Fibroblast of the conjunctiva (primary cell): ENCODE results near the gene CNTNAP4.

Experiments used
- DNase-seq: peaks from one replicate; pipeline ENCODE4 v3.0.0-alpha.2; 2010; ENCODE audit warnings: low read depth

The CNTNAP4 gene

DNA sequence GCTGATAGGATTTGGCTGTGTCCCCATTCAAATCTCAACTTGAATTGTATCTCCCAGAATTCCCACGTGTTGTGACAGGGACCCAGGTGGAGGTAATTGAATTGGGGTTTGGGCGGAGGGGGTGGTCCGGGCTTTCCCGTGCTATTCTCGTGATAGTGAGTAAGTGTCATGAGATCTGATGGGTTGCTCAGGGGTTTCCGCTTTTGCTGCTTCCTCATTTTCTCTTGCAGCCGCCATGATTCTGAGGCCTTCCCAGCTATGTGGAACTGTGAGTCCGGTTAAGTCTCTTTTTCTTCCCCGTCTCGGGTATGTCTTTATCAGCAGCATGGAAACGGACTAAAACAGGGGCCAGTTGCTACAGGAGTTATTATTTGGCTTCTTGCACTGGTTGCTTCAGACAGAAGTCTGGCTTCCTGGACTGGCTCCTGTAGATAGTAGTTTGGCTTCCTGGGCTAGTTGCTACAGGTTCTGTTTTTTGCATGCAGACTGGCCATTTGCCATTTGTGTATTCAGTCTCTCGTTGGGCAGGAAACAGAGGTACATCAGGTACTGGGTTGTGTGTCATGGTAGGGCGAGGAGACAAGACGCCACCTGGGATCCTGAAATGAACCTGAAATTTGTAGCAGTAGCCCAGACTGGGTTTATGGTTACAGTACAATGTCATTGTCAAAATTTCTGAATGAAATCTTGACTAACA, 32.6 kb downstream of the CNTNAP4 start:
- no peak for DNase-seq

DNA sequence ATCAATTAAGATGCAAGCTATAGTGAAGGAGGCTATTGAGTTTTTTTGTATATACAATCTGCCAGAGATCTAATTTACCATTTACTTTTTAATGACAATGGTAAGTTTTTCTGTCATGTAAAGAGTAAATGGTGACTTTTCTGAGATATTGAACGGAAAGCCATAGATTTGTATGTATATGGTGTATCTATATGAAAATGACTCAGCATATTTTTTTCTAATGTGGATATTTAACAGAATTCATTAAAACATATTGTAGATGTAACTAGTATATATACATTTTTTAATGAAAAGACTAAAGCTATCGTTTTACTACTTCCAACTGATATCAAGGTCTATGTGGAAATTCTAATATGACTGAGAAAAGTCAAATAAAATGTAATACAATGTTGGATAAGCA, 34.1 kb downstream of the CNTNAP4 start:
- DNase-seq = no peak

DNA sequence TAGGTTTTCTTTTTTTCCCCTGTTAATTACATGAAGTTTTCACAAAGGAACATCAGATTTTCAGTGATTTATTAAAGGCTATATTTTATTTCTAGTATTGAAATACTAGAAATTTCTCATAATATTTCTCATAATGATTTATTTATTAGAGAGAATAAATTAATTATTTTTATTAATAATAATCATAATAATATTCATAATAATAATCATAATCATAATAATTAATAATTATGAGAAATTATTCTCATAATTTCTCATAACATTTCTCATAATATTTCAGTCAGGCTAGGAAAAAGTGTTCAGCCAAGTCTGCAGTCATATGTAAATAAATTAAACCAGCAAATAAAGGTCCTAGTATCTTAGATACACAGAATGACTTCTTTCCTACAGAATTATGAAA, 41.4 kb downstream of the CNTNAP4 start:
- no peak for DNase-seq

DNA sequence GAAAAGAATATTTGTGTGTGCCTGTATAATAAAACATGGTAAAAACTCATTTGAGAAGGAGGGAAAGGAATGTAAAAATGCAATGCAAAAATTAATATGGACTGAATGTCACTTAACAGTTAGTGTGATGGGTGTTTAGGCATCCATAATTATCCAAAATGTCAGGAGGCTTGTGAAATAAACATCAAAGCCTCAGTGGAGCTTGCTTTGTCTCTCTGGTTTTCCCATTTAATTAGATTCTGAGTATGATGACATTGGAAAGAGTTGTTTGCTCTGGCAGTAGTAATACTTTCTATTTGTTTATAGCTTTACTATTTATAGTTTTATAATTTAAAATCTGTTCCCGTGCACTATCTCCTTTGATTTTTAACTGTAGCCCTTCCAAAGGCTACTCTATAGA, 51.9 kb downstream of the CNTNAP4 start:
- DNase-seq = no peak

DNA sequence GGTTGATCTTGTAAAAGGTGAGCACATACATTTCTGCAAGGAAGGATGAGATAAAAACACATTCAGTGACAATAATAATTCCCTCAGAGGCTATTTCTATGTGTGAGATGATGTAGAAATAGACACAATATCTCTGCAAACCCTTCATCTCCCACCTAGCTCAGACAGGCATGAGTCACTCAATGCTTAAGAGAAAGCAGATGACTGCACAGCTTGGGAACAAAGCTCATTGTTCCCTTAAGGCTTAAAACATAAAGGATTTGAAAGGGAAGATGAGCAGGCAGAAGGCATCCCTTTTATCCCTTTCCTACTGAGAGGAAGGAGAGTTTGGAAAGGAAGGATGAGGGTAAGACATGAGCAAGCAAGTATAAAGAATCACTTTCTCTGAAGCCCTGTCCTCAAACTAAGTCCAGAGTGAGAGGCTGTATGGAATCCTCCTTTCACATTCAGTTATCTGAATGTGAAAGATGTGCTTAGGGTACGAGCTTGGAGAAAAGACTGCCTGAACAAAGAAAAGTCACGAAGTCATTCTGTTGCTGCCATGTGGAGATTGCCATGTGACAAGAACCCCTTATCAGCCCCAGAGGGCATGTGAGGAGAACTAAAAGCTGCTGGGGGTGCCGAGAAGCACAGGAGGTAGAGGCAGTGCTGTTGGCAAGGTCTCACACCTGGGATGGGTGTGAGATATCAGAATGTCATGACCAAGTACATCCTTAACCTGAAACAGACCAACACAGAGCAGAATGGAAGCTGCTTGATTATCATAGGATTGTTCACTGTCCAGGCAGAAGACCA, 58.2 kb downstream of the CNTNAP4 start:
- DNase-seq = peak; percentile 20

DNA sequence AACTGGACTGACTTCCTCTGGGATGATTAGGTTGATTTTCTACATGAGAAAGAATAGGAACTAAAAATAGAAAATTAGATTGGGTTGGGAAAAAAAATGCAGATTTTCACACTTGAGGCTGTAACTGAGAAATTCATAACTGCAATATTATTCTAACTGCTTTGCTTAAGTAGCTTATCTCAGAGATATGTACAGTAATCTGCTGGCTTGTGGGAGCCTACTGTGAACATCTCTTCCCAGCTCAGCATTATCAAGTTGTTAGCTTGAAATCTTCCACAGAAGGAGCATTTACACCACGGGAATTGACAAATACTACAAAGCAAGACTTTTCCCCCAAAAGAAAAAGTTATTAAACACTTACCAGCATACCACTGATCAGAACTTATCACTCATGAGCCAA, 58.9 kb downstream of the CNTNAP4 start:
- no peak for DNase-seq

DNA sequence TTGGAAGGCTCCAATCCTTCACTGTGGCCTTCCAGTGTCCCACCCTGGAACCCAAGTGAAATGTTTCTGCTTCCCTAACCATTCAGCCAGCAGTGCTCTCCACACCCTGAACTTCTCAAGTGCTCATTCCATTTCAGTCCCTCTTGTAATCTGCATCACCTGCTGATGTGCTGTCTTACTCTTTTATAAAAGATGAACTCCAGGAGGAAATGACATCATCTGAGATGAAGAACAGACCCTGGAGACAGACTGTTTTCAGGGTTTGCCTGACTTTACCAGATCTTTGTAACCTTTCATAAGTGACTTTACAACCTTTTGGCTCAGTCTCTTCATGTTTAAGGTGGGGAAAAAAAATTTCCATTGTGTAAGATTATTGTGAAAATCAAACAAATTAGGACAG, 61.3 kb downstream of the CNTNAP4 start:
- no peak for DNase-seq

DNA sequence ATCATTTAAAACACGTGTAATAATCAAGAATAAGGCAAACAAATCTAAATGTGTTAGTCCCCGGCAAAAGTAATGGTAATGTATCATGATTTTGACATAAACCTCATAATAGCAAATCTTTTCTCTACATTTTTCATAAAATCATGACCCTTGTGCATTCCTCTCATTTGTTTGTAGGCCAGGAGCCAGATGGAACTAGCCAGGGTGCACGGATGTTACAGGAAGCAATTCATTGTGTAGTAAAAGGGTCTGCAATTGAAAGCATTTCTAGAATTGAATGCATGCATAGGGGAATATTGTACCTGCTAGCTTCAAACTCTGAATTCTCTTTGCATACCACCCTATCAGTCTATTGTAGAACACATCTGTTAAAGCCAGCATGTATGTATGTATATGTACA, 66.6 kb downstream of the CNTNAP4 start:
- DNase-seq = no peak

DNA sequence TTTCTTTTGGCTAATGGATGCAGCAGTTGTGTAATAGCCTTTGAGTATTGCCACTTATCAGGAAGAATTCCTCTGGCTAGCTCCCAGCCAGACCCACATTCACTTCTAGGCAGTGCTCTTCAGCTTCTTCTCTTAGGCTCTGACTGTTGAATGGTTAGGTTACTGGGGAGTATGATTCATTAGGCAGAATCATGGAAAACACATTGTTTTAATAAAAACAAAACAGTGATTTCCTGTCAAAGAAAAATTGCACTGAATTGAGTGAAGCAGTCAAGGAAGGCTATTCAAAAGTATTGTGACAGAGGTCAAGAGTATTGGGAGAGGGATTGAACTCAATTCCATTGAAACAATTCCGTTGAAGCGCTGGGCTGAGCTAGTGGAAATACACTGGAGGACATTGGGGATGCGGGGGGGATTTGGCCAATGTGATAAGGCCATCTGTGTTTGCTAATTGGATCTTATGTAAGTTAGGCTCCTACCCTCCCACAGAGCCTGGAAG, 68.0 kb downstream of the CNTNAP4 start:
- peak; percentile 97 for DNase-seq

DNA sequence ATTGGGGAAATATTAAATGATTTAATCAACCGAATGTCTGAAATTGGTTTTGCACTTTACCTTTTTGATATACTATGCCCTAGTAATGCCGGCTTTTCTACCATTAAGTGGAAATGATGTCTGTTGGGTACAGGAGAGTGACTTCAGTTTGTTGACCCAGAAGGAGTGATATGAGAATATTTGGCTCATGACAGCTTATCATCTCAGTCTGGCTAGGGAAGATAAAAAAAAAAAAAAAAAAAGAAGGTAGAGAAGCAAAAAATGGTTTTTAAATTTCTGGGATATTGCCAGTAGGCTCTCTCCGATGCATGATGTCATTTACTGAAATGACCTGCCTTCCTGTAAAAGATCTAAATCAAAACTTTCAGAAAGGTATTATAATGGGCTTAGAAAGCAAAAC, 69.0 kb downstream of the CNTNAP4 start:
- DNase-seq = no peak

DNA sequence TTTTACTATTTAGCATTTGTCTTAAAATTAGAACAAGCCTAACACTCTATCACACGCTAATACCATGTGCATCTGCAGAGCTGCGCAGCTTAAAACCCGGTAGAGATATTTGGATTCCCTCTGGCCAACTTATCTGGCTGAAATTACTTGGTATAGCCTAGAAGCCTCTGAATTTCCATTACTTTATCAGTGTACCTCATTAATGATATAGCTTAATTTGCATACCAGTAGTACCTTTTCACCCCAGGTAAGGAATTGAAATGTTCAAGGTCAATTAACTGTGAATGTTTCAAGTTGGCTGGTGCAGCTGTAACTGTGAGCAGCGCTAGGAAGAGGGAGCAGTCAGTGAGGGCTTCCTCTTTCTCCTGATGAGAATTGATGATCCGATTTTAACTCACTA, 74.2 kb downstream of the CNTNAP4 start:
- no peak for DNase-seq

DNA sequence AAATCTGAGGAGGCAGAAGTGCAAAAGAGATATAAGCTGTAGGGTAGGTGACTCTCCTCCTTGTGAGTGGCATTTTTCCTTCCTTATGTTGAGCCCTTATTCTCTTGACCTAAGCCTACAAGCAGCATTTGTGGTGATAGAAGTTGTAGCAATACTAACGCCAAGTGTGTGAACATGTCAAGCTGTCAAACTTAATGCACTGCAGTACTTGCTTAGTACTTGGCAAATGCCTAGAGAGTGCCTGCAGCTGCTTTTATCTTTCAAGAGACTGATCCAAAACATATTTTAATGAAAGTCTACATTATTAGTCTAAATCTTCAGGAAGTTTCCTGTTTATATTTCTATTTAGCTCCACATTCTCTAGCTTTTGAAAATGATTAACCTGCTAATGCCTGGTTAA, 83.2 kb downstream of the CNTNAP4 start:
- DNase-seq = peak; percentile 27

DNA sequence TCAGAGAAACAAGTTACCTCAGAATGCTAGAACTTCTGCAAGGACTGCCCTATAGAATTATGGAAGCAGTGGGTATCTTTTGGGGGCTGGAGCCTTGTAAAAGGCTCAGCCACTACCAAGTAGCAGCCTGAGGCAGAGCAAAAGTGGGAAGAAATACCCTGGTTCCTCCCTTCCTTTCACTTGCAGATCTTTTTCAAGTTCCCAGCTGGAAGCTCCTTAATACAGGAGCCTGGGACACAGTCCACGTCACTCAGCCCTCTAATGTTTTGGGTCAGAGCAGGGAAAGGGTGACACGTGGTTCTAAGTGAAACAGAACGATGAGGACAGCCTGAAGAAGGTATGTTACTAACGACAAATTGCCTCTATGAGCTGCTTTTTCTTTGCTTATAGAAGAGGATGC, 93.1 kb downstream of the CNTNAP4 start:
- DNase-seq = no peak

DNA sequence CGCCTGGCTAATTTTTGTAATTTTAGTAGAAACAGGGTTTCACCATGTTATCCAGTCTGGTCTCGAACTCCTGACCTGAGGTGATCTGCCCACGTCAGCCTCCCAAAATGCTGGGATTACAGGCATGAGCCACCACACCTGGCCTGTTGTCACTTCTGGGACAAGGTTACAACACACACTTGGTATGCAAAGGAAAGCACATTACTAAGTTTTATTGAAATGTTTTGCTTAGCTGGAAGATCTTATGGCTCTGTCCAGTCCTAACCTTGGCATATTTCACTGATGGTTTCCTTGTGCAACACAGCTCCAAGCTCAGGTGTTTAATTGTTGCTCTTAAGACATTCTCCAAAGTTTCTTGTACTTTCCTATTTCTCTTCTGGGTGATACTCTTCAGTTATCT, 94.2 kb downstream of the CNTNAP4 start:
- no peak for DNase-seq

DNA sequence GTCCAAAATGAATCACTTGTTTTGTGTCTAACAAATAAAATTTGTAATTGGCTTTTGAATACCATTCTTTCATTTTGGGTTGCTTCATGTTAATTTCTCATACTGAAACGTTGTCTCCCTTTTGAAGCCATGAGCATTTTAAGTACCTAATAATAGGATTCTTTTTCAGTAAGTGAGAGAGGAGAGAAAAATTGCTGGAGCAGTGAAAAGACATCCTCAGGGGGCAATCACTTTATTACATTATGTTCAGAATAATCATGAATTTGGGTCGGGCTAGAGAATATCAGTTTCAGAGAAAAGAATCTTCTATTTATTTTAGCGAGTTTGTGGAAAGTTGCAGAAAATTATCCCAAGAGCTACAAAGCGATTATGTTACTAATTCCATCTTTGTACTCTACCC, 96.8 kb downstream of the CNTNAP4 start:
- DNase-seq = no peak

DNA sequence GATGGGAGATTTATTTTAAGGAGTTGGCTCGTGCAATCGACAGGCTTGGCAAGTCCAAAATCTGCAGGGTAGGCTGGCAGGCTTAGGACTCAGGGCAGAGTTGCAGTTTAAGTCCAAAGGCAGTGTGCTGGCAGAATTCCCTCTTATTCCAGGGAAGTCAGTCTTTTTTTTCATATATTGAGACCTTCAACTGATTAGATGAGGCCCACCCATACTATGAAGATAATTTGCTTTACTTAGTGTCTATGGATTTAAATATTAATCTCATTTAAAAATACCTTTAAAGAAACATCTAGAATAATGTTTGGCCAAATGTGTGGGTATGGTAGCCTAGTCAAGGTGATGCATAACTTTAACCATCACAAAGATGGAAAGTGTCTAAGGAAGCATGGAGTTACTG, 99.8 kb downstream of the CNTNAP4 start:
- DNase-seq = no peak

DNA sequence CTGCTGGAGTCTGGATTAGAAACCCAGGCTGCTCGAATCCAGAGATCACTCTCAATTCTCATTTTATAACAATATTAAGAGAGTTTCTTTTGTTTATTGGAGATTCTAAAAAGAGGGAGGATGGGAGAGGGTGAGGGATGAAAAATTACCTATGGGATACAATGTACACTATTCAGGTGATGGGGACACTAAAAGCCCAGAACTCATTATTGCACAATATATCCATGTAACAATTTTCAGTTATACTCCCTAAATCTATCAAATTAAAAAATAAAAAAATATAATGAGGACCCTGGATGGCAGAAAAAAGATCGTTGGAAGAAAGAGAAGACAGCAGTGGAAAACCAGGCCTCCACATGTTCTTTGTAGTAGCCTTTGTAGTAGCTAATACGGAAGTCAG, 100.8 kb downstream of the CNTNAP4 start:
- no peak for DNase-seq

DNA sequence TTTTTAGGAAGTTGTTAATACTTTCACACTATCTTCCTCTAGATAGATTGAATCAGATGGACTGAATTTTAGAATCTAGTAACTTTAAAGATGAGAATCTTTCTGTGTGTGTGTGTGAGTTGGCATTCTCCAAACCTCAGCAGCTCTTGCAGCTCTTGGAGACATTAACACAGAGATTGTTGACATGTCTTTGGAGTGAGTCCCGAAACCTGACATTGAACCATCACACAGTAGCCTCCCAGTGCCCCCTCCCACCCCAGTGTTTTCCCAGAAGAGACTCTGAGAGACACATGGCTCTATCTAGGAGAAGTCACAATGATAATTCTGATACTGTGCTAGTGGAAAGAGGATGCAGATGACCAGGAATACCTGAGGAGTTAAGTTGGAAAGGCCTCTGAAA, 103.9 kb downstream of the CNTNAP4 start:
- no peak for DNase-seq

DNA sequence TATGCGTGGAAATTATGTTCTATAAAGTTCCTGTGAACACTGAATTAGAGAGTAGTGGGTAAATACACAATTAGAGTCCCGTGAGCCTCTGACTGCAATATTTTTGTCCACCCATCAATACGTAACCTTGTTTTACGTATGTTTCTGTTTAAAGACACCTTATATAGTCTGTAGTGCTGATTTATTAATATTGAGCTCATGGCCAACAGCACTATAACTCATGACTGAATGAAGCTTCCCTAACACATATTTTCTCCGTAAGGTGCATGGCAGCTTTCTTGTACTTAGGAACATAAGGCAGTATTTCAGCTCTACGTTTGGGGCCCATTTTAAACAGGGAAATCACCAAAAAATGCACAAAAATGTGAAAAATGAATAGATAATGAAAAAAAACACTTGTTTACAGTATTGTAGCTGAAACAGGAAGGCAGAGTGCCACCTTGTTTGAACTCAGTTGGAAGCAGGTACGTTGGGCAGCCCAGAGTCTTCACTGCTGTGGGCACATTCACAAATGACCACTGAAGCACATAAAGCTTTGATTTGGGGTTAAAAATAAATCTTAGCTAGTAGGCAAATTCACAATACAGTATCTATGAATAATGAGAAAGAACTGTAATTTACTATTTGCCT, 108.5 kb downstream of the CNTNAP4 start:
- no peak for DNase-seq

DNA sequence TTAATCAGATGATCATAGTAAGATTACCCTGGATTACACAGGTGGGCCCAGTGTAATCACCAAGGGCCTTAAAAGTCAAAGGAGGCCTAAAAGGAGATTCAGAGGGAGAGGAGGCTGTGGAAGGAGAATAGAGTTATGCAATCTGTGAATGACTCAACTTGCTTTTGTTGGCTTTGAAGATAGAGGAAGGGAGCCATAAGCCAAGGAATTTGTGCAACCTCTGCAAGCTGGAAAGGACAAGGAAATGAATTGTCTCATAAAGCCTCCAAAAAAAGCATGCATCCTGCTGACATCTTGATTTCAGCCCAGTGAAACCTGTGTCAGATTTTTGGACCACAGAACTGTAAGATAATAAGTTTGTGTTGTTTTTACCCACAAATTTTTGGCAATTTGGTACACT, 109.6 kb downstream of the CNTNAP4 start:
- DNase-seq = peak; percentile 65

DNA sequence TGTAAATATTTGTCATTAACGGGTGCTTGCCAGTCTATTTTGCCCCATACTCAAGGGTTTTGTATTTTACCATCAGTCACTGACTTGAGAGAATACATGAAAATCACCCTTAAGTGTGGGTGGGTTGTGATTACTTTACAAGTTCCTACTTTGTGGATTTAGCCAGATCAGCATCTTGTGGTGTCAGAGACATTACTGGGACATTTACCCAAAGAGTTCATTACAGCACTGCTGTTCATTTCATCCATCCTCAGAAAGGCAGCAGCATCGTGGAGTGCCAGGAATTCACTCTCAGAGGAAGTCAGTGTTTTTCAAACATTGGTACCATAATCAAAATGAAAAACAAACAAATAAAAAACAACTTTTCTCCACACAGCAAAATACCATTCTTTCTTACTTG, 110.8 kb downstream of the CNTNAP4 start:
- no peak for DNase-seq

DNA sequence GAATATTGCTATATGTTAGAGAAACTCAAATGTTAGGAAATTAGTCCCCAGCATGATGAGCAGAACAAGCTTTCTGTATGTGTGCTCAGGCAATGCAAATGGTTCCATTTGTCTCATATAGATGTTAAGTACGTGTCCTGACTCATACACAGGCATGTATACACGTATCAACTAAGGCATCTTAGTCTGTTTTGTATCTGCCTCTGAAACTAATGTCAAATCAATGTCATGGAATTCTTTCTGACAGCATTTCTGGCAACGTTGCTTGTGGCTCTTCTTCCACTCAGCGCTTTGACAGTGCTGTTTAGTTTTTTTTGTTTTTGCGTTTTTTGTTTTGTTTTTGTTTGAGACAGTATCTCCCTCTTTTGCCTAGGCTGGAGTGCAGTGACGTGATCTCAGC, 111.9 kb downstream of the CNTNAP4 start:
- DNase-seq = peak; percentile 14

DNA sequence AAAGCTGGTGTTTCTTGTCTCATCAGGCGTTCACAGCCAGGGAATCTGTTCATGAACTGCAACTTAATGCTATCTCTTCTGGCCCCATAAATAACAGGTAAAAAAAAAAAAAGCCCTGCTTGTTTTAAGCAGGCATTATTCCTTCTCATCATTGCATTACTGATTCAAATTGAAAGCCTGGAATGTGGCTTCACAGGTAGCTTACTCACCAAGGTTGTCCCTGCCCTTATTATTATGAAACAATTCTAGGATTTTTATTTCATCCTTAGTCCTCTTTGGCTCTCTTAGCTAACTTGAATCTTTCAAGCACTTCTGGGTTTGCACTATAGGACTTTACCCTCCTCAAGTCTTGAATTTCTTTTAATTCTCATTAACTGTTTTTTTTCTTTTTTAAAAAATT, 113.3 kb downstream of the CNTNAP4 start:
- DNase-seq = no peak
